ENCODE data around the gene UBE2QL1. TPM values are rescaled to one million over a fixed set of nuclear protein-coding genes. Genes with fewer than 3 reads are reported as not detected.

UBE2QL1 gene
- total and polyA plus RNA-seq, 2 of the 8 experiments (the other 6 are each of a cell fraction or from before 2014, with no cell fraction given) = 0.43 to 0.65 TPM

DNA sequence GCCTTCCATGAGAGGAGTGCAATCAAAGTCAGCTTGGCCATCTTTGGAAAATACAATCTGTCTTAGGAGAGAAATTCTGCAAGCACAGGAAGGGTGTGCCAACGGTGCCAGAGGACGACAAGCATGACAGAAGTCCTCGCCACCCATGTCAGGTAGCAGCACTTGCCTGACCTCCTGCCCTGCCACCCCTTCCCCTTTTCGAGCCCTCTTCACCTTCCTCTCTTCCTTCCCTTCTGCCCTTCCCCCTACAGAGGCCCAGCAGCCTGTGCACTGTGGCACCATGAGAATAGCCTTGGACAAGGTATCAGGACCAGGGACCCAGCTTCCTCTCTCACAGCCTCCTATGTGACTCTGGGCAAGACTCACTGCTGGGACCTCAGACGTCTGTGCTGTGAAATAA is 5.3 kb upstream of the UBE2QL1 start:
- H4K20me1 ChIP-seq (replicated peaks in 1 of 2; ENCODE audit: control insufficient read depth in 1 of 2, insufficient read depth in 2 of 2, low read length in 2 of 2) = peaks cover 3 to 13% of the 10 kb centered on the region in 2 experiments
- ChIA-PET CTCF (ENCODE audit: partially characterized antibody) (interaction anchor here (1.1 to 1.3 kb wide), 2 partner anchors 8 to 432 kb away, joined by 3 to 4 read pairs; no protein-coding TSS in a partner anchor), POLR2A (ENCODE audit: partially characterized antibody) (no interaction called here)
- H3K56ac ChIP-seq (replicated peaks; ENCODE audit: insufficient read length, low read depth, low read length) = no peak overlapping the region
- H2BK5ac ChIP-seq (ENCODE audit: low read depth, low read length) = no peak overlapping the region
- H3K9me3 ChIP-seq (ENCODE audit: insufficient read depth in 2 of 2, low read depth in 1 of 2, low read length in 1 of 2) = 0 out of 4 replicates have a peak, but pooled peaks cover 0 to 3% of the 10 kb centered on the region in 2 experiments
- WGBS, 2 experiments (ENCODE audit: extremely low coverage in 1 of 2, insufficient coverage in 1 of 2, insufficient read length in 1 of 2, insufficient replicate concordance in 2 of 2, low coverage in 1 of 2, low lambda C conversion rate in 2 of 2, missing lambda C conversion rate in 1 of 2) = 98% methylated on average over 5 of the region's 5 CpGs; no CpG with 5 or more reads in 1 of the 2 experiments
- peaks cover 15% of the 10 kb centered on the region for H3K23me2 ChIP-seq (ENCODE audit: low read depth, low read length)
- H4K5ac ChIP-seq (ENCODE audit: insufficient read length, low read depth, low read length) = no peak overlapping the region
- no peak overlapping the region for H2BK120ac ChIP-seq (replicated peaks; ENCODE audit: low read depth, low read length)
- H2BK20ac ChIP-seq (ENCODE audit: low read length) = no peak overlapping the region
- no peaks in the 10 kb centered on the region; a peak in 1 of 4 replicates for H3K79me2 ChIP-seq (ENCODE audit: control insufficient read depth in 1 of 2, insufficient read depth in 2 of 2, low read length in 2 of 2)
- FAIRE-seq = no peak
- DNase-seq (ENCODE audit: low read depth in 1 of 2, low spot score in 2 of 2) = no peak
- no peaks in the 10 kb centered on the region for H3K4me1 ChIP-seq (replicated peaks in 1 of 4; ENCODE audit: control insufficient read depth in 3 of 4, insufficient read depth in 4 of 4, low read length in 3 of 4)
- no peak overlapping the region for H3K14ac ChIP-seq (ENCODE audit: insufficient read length)
- peaks cover 4% of the 10 kb centered on the region; the same call in 1 of the 2 replicates for H3K79me1 ChIP-seq (ENCODE audit: low read depth, low read length)
- H3K23ac ChIP-seq (ENCODE audit: insufficient read length) = no peak overlapping the region
- H4K91ac ChIP-seq (replicated peaks; ENCODE audit: insufficient read length, low read length) = no peak overlapping the region
- no peak overlapping the region for H3K9ac ChIP-seq (replicated peaks in 1 of 4; ENCODE audit: extremely low read depth in 1 of 4, low read depth in 3 of 4, low read length in 3 of 4)
- no peak overlapping the region for H4K8ac ChIP-seq (ENCODE audit: extremely low read depth, insufficient read depth, low read length)
- no peak for TF ChIP-seq CTBP2 (IDR thresholded peaks at IDR 0.05; ENCODE audit: borderline replicate concordance, insufficient read depth, insufficient read length, low read length)
- no peak for TF ChIP-seq CBX5 (IDR thresholded peaks at IDR 0.05; ENCODE audit: low read depth, low read length)
- TF ChIP-seq, protein P1, sequence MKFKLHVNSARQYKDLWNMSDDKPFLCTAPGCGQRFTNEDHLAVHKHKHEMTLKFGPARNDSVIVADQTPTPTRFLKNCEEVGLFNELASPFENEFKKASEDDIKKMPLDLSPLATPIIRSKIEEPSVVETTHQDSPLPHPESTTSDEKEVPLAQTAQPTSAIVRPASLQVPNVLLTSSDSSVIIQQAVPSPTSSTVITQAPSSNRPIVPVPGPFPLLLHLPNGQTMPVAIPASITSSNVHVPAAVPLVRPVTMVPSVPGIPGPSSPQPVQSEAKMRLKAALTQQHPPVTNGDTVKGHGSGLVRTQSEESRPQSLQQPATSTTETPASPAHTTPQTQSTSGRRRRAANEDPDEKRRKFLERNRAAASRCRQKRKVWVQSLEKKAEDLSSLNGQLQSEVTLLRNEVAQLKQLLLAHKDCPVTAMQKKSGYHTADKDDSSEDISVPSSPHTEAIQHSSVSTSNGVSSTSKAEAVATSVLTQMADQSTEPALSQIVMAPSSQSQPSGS (IDR thresholded peaks at IDR 0.05; ENCODE audit: low read length) = no peak
- TF ChIP-seq YY1 (IDR thresholded peaks at IDR 0.05; ENCODE audit: low read depth, low read length) = no peak
- no peaks in the 10 kb centered on the region; a peak in 1 of 8 replicates for H3K36me3 ChIP-seq (ENCODE audit: control insufficient read depth in 2 of 4, insufficient read depth in 4 of 4, low read length in 3 of 4)
- H3K27me3 ChIP-seq (replicated peaks in 1 of 4; ENCODE audit: control insufficient read depth in 3 of 4, extremely low read depth in 1 of 4, insufficient read depth in 3 of 4, low read length in 3 of 4) = peaks cover 2 to 21% (median 12%) of the 10 kb centered on the region in 4 experiments
- no peak overlapping the region for H3K4me2 ChIP-seq (ENCODE audit: insufficient read depth in 1 of 2, low read depth in 2 of 2, low read length in 2 of 2)
- no peak overlapping the region for H2AFZ ChIP-seq (ENCODE audit: low read length)
- no peak overlapping the region for H3K27ac ChIP-seq (ENCODE audit: low read depth, low read length)
- H2BK15ac ChIP-seq (ENCODE audit: low read length) = no peak overlapping the region
- no peak overlapping the region for H3K18ac ChIP-seq (ENCODE audit: extremely low read depth, low read length)
- H2BK12ac ChIP-seq (ENCODE audit: low read depth, low read length) = no peak overlapping the region
- H3K4me3 ChIP-seq (ENCODE audit: extremely low read depth in 1 of 4, insufficient read depth in 2 of 4, low read depth in 3 of 4, low read length in 4 of 4) = no peak overlapping the region
- H2AK5ac ChIP-seq (ENCODE audit: low read depth, low read length) = no peak overlapping the region
- no peak overlapping the region for H3K4ac ChIP-seq (replicated peaks; ENCODE audit: insufficient read length, low read depth, low read length)

All from H1 (cell line).